DMS153 treated with DMSO at 0.1 percent for 48 hours (cell line): ENCODE results near the gene PITX1.
"Not testable (repeated sequence)": the region's sequence is repeated elsewhere in the genome, so short reads cannot be mapped to it uniquely, and the experiment has no call there.

Source experiments
- DNase-seq: peaks from one replicate; lab custom pipeline; 2025; ENCODE audit not compliant: unreplicated experiment; lab: John Stamatoyannopoulos, UW

The PITX1 gene

GRCh38 chr5:135033901-135034235 lies at the start of gene PITX1:
TSS of gene PITX1 (minus strand) at chr5:135034228. CDS start at chr5:135033881, 347 bp downstream.
- no peak for DNase-seq

- not testable (repeated sequence) for DNase-seq
Measured at GRCh38 chr5:135083334-135083733, 49.3 kb upstream of the PITX1 start.

- no peak for DNase-seq
Measured at GRCh38 chr5:135081240-135081639, 47.2 kb upstream of the PITX1 start.

- DNase-seq: no peak
Measured at GRCh38 chr5:135079760-135080159, 45.7 kb upstream of the PITX1 start.

GRCh38 chr5:135079099-135079681 lies 45.2 kb upstream of the PITX1 start:
- no peak for DNase-seq

GRCh38 chr5:135076801-135077200 lies 42.8 kb upstream of the PITX1 start:
- DNase-seq: no peak

- DNase-seq: no peak
Measured at GRCh38 chr5:135076051-135076491, 42.0 kb upstream of the PITX1 start.

GRCh38 chr5:135075621-135076020 lies 41.6 kb upstream of the PITX1 start:
- no peak for DNase-seq

- DNase-seq: no peak
Measured at GRCh38 chr5:135073761-135074345, 39.8 kb upstream of the PITX1 start.

GRCh38 chr5:135072387-135073281 lies 38.6 kb upstream of the PITX1 start:
- no peak for DNase-seq

- DNase-seq: no peak
Measured at GRCh38 chr5:135071311-135071710, 37.3 kb upstream of the PITX1 start.

- no peak for DNase-seq
Measured at GRCh38 chr5:135069895-135070657, 36.0 kb upstream of the PITX1 start.

- DNase-seq: no peak
Measured at GRCh38 chr5:135069016-135069770, 35.2 kb upstream of the PITX1 start.

GRCh38 chr5:135067587-135067986 lies 33.6 kb upstream of the PITX1 start:
- no peak for DNase-seq

GRCh38 chr5:135066781-135067180 lies 32.8 kb upstream of the PITX1 start:
- DNase-seq: no peak

- no peak for DNase-seq
Measured at GRCh38 chr5:135065306-135066265, 31.6 kb upstream of the PITX1 start.

GRCh38 chr5:135064235-135064570 lies 30.2 kb upstream of the PITX1 start:
- DNase-seq: no peak

- no peak for DNase-seq
Measured at GRCh38 chr5:135063511-135064234, 29.6 kb upstream of the PITX1 start.

GRCh38 chr5:135063056-135063445 lies 29.0 kb upstream of the PITX1 start:
- DNase-seq: no peak
